ENCODE data around the gene SAP30. TPM values are rescaled to one million over a fixed set of nuclear protein-coding genes. Genes with fewer than 3 reads are reported as not detected.

The SAP30 gene
- total and polyA plus RNA-seq, 9 of the 15 experiments (the other 6 are each of a cell fraction or from before 2014, with no cell fraction given) = 5.9 to 51.1 (median 32.6) TPM

DNA sequence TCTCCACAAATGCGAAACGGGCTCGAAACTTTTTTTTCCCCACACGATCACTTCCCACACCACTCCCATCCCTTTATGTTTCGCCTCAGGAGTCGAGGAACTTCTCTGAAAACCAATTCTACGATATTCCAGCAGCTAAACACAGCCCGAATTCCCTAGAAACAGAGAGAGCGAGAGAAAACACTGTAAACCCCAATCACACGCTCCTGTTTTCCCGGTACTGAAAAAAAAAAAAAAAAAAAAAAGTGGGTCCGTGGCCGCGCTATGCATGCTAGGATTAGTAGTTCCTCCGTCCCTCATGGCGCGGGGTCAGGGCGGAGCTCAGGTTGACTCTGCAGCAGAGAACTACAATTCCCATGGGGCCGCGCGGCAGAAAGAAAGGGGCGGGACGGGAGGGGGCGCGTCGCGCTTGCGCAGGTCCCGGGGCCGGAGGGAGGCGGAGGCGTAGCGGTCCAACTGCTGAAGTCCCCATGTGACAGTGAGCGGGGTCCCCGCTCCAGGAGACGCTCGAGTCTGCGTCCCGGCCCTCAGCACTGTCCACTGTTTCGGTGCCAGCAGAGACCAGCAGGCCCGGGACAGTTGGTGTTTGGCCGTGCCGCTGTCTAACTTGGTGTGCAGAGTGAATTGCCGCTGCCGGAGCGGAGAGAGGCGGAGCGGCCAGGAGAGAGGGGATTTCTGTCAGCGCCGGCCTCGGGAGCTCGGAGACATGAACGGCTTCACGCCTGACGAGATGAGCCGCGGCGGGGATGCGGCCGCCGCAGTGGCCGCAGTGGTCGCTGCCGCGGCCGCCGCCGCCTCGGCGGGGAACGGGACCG lies at the start of gene SAP30 (continued):
- TF ChIP-seq KLF13 (tag; IDR thresholded peaks at IDR 0.05; ENCODE audit: borderline replicate concordance, low read depth) (0 out of 2 replicates have a peak, but pooled peaks have one; percentile 35), GATAD2A (IDR thresholded peaks at IDR 0.05) (0 out of 2 replicates have a peak, but pooled peaks have one; percentile 14), NCOA6 (IDR thresholded peaks at IDR 0.05) (no peak), ZNF174 (CRISPR knock-in tag; IDR thresholded peaks at IDR 0.05) (no peak), ZFPM2 (CRISPR knock-in tag; IDR thresholded peaks at IDR 0.05) (no peak), STAG1 (CRISPR knock-in tag; IDR thresholded peaks at IDR 0.05; ENCODE audit: borderline replicate concordance) (no peak), ZNF274 (IDR thresholded peaks at IDR 0.05; ENCODE audit: borderline replicate concordance, low read depth, low read length) (no peak), GTF2F1 (IDR thresholded peaks at IDR 0.05; ENCODE audit: low read depth, low read length) (no peak), MED1 (CRISPR knock-in tag; IDR thresholded peaks at IDR 0.05; ENCODE audit: borderline replicate concordance) (no peak), SRSF1 (IDR thresholded peaks at IDR 0.05; ENCODE audit: low read depth, low read length) (no peak), ZNF707 (CRISPR knock-in tag; conservative IDR thresholded peaks at IDR 0.05) (no peak), FOXJ3 (CRISPR knock-in tag; IDR thresholded peaks at IDR 0.05) (no peak), SLC30A9 (CRISPR knock-in tag; IDR thresholded peaks at IDR 0.05) (no peak), SMAD4 (CRISPR knock-in tag; conservative IDR thresholded peaks at IDR 0.05) (no peak), RBM14 (IDR thresholded peaks at IDR 0.05; ENCODE audit: borderline replicate concordance, insufficient read depth, low read depth, low read length) (no peak), LEF1 (IDR thresholded peaks at IDR 0.05) (no peak), RNF2 (IDR thresholded peaks at IDR 0.05) (no peak; the same call in 1 of the 2 replicates), BRCA1 (IDR thresholded peaks at IDR 0.05) (no peak), BRCA1 (CRISPR knock-in tag; IDR thresholded peaks at IDR 0.05) (no peak), SIN3A (IDR thresholded peaks at IDR 0.05; ENCODE audit: borderline replicate concordance in 2 of 2, control insufficient read depth in 1 of 2, low read depth in 2 of 2, low read length in 2 of 2) (peak; percentile 88 to 92), SREBF2 (CRISPR knock-in tag; IDR thresholded peaks at IDR 0.05) (no peak)
- TF ChIP-seq, protein P1, sequence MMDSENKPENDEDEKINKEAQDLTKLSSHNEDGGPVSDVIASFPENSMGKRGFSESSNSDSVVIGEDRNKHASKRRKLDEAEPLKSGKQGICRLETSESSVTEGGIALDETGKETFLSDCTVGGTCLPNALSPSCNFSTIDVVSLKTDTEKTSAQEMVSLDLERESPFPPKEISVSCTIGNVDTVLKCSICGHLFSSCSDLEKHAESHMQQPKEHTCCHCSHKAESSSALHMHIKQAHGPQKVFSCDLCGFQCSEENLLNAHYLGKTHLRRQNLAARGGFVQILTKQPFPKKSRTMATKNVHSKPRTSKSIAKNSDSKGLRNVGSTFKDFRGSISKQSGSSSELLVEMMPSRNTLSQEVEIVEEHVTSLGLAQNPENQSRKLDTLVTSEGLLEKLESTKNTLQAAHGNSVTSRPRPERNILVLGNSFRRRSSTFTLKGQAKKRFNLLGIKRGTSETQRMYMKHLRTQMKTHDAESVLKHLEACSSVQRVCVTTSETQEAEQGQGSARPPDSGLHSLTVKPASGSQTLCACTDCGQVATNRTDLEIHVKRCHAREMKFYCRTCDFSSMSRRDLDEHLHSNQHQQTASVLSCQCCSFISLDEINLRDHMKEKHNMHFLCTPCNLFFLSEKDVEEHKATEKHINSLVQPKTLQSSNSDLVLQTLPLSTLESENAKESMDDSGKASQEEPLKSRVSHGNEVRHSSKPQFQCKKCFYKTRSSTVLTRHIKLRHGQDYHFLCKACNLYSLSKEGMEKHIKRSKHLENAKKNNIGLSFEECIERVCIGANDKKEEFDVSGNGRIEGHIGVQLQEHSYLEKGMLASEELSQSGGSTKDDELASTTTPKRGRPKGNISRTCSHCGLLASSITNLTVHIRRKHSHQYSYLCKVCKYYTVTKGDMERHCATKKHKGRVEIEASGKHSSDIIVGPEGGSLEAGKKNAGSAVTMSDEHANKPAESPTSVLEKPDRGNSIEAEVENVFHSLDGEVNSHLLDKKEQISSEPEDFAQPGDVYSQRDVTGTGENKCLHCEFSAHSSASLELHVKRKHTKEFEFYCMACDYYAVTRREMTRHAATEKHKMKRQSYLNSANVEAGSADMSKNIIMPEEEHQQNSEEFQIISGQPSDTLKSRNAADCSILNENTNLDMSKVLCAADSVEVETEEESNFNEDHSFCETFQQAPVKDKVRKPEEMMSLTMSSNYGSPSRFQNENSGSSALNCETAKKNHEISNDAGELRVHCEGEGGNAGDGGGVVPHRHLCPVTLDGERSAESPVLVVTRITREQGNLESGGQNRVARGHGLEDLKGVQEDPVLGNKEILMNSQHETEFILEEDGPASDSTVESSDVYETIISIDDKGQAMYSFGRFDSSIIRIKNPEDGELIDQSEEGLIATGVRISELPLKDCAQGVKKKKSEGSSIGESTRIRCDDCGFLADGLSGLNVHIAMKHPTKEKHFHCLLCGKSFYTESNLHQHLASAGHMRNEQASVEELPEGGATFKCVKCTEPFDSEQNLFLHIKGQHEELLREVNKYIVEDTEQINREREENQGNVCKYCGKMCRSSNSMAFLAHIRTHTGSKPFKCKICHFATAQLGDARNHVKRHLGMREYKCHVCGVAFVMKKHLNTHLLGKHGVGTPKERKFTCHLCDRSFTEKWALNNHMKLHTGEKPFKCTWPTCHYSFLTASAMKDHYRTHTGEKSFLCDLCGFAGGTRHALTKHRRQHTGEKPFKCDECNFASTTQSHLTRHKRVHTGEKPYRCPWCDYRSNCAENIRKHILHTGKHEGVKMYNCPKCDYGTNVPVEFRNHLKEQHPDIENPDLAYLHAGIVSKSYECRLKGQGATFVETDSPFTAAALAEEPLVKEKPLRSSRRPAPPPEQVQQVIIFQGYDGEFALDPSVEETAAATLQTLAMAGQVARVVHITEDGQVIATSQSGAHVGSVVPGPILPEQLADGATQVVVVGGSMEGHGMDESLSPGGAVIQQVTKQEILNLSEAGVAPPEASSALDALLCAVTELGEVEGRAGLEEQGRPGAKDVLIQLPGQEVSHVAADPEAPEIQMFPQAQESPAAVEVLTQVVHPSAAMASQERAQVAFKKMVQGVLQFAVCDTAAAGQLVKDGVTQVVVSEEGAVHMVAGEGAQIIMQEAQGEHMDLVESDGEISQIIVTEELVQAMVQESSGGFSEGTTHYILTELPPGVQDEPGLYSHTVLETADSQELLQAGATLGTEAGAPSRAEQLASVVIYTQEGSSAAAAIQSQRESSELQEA (IDR thresholded peaks at IDR 0.05; ENCODE audit: low read depth) = no peak
